Tibial nerve (tissue), 4 donors: ENCODE measurements around the gene RAB14.

ENCODE experiments used
- CTCF ChIP-seq, 5 experiments: fragments of 200-600 bp in 3 of 5; fragments of 450-650 bp in 2 of 5; sonication (generic) in 3 of 5; IDR thresholded peaks; one replicate each; pipeline ENCODE4 v1.5.1; 2016 to 2019; ENCODE audit warnings: antibody characterized with exemption in 5 of 5, mild to moderate bottlenecking in 3 of 5, moderate library complexity in 2 of 5
- EP300 ChIP-seq, 2 donors: sonication (generic); formaldehyde crosslinking; IDR thresholded peaks; one replicate each; pipeline ENCODE4 v1.6.1; 2017; ENCODE audit warnings: antibody characterized with exemption in 2 of 2, mild to moderate bottlenecking in 1 of 2
- POLR2A ChIP-seq, 2 donors: fragments of 450-650 bp; IDR thresholded peaks; one replicate each; pipeline ENCODE4 v1.6.1; 2017; ENCODE audit warnings: antibody characterized with exemption in 2 of 2, mild to moderate bottlenecking in 2 of 2, moderate library complexity in 2 of 2

GRCh38 chr9:121185774-121186403 is 15.8 kb downstream of the RAB14 start:
- TF ChIP-seq CTCF (IDR thresholded peaks at IDR 0.05), result no peak
- no peak for TF ChIP-seq EP300 (IDR thresholded peaks at IDR 0.05)
- TF ChIP-seq POLR2A (IDR thresholded peaks at IDR 0.05), result no peak
